Occipital lobe (tissue), 2 donors: ENCODE measurements around the gene DAO. TPM values are rescaled to one million over a fixed set of nuclear protein-coding genes. Genes with fewer than 3 reads are reported as not detected.
"Not testable (repeated sequence)": the region's sequence is repeated elsewhere in the genome, so short reads cannot be mapped to it uniquely, and the experiment has no call there.

Experiments used
- DNase-seq: peaks from one replicate; lab custom pipeline; 2025; lab: John Stamatoyannopoulos, UW
- total RNA-seq: library from RNA; depleted of rRNA; stranded (reverse); fragments of >200 nt; gene quantifications from one replicate; pipeline ENCODE4 v1.2.3, GENCODE V29; 2014

DAO gene
- total RNA-seq, 1 donor from 2014 or later: not detected

- DNase-seq: no peak
Observed at GRCh38 chr12:108849660-108850059, 30.2 kb upstream of the DAO start.

DNA sequence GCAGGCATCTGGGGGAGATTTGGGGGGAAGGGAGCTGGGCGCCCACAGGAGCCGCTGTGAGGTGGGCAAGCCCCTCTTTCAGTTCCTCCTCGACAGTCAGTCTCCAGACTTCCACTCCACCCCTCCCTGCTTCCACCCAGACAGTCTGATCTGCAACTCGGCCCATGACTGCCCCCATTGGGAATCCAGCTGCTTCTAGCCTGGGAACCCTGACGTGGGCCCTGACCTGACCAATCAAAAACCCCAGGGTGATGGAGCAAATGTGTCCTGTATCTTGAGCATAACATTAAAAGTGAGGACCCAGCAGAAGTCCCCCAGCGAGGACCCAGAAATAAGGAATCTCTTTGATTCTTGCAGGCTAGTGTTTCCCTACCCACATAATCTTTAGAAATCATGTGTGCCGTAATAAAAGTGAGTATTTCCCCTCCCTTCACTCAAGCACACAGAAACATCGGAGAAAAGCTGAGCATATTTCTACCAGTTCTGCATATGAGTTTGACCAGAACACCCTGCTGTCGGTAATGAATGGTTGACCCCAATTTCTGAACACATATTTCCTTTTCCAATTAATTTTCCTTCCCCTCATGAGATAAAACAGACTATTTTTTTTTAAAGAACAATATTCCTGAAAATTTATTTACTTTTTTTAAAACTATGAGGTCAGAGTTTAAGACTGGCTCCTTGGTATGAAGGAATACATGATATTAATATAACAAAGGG lies 28.9 kb upstream of the DAO start:
- DNase-seq: no peak

GRCh38 chr12:108852674-108853309 lies 27.1 kb upstream of the DAO start:
- no peak for DNase-seq

- no peak for DNase-seq
Observed at GRCh38 chr12:108853426-108853825, 26.5 kb upstream of the DAO start.

GRCh38 chr12:108853981-108854446 lies 25.9 kb upstream of the DAO start:
- DNase-seq: no peak

GRCh38 chr12:108854451-108855283 lies 25.2 kb upstream of the DAO start:
- DNase-seq: no peak

DNA sequence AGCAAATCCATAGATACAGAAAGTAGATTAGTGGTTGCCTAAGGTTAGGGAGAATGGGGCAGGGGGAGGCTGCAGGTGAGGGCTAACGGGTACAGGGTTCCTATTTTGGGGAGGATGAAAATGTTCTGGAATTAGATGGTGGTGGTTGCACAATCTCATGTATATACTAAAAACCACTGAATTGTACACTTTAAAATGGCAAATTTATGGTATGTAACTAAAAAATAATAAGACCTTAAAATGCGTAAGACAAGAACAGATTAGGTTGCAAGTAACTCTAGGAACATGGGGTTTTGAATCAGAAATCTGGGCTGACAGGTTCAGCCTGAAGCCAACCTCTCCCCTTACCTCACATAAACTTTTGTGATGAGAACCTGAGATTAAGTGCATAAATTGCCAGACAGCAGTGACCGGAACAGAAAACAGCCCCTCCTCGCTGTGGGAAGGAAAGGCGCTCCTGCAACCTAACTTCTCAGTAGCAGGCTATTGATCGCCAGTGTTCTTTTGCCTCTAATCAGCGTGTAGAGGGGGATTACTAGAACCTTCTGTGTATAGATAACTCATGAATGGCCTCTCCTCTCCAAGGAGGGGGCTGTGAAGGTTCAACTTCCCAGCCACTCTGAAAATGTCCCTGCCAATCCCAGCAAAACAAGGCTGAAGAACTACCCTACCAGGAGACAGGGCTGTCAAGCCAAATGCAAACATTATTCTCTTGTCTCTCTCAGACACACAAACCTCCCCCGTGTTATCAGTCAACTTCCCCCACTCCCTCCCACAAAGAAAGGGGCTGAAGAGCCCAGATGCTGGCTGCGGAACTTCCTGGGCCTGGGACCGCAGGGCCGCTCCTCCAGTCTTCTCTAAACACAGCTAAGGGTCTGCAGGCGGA lies 24.4 kb upstream of the DAO start:
- DNase-seq: no peak

DNA sequence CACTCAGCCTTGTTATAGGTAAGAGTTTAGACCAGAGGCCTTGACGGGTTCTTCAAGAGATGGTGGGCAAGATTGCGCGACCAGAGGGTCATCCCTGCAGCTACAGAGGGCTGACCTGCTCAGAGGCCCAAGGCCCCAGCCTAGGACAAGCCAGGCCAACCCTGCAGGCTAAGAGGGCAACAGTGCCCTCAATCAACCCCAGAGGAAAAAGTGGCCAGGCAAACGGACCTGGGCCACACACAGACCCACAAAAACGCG lies 23.8 kb upstream of the DAO start:
- DNase-seq: no peak

DNA sequence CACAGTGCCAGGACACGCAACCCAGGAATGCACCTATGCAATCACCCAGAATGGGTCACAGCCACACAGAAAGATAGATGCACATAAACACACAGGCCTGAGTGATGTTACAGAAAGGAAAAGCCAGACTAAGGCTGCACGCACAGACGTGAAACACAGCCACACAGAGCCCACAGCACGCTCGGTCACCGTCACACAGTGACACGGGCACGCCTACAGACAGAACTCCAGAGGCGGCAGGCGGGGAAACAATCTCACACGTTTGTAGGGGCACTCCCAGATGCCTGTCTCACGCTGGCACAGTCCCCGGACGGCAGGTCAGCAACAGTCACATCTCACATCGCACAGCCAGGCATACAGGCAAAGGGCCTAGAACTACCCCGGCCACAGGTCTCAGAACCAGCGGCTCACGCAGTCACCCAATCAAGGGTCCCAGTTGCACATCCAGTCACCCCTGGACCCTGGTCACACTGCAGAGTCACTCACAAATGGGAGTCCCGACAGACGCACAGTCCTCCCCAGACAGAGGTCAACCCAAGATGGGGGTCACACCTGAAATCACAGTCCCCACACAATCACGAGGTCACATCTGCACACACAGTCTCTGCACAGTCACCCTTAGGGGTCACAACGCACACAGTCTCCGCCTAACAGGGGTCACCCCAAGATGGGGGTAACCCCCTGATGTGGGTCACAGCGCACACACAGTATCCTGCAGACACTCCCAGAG lies 23.3 kb upstream of the DAO start:
- peak; percentile 41 for DNase-seq

DNA sequence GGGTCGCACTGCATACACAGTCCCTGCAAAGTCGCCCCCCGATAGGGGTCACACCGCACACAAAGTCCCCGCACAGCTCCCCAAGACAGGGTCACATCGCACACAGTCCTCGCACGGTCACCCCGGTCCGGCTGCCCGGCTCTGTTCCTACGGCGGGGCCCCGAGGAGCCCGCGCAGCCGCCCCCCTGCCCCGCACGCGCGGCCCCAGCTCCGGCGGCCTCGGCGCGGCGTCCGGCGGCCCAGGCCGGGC lies 22.8 kb upstream of the DAO start:
- no peak for DNase-seq

DNA sequence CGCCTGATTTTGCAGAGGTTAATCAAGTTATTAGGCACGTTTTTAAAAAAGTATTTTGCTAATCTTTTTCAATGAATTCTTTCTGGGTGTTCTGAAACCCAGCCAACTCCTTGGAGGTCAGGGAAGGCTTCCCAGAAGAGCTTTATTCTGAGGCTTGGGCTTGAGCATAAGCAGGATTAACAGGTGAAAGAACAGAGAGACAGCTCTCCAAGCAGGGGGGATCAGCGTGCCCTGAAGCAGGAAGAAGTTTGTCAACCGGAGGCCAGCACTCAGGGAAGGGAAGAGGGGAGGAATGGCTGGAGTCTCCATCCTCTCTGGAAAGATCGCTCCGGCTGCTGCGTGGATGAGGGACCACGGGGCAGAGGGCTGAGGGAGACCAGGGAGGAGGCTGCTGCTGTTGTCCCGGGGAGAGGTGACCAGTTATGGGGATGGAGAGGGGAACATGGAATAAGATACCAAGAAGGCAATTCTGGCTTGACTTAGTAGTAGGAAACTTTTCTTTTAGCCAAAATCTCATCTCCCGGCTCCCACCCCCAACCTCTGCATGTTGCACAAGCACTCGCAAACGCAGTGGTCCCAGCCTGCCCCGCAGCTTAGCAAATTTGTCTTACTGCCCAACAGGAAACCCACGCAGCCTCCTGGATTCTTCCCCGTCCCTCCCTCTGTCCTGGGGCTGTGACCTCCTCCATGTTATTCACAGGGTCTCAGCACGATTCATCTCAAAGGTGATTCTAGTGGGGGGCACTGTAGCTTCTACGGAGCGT lies 21.4 kb upstream of the DAO start:
- no peak for DNase-seq

- DNase-seq: not testable (repeated sequence)
Observed at GRCh38 chr12:108859141-108859922, 20.6 kb upstream of the DAO start.

DNA sequence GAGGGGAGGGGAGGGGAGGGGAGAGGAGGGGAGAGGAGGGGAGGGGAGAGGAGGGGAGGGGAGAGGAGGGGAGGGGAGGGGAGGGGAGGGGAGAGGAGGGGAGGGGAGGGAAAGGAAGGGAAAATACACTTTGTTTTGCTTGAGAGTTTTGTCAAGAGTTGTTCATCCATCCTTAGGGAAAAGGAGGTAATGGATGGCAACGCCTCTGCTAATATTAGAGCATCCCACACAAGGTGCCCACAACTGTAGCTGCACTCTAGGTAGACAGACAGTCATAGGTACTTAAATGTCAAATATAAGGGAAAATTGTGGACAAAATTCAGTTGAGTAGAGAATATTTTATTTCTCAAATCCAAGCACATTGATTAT lies 20.0 kb upstream of the DAO start:
- no peak for DNase-seq

- no peak for DNase-seq
Observed at GRCh38 chr12:108860443-108860842, 19.4 kb upstream of the DAO start.

- no peak for DNase-seq
Observed at GRCh38 chr12:108861878-108862587, 17.9 kb upstream of the DAO start.

- DNase-seq: no peak
Observed at GRCh38 chr12:108862588-108862959, 17.3 kb upstream of the DAO start.

- DNase-seq: no peak
Observed at GRCh38 chr12:108865169-108865568, 14.7 kb upstream of the DAO start.

DNA sequence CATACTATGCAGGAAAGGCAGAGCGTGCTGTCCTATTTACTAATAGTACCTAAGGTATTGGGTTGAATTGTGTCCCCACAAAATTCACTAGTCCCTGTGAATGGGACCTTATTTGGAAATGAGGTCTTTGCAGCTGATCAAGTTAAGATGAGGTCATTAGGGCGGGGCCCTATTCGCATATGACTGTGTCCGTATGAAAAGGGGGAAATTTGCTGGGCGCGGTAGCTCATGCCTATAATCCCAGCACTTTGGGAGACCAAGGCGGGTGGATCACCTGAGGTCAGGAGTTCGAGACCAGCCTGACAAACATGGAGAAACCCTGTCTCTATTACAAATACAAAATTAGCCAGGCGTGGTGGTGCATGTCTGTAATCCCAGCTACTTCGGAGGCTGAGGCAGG lies 13.8 kb upstream of the DAO start:
- not testable (repeated sequence) for DNase-seq

- DNase-seq: no peak
Observed at GRCh38 chr12:108868781-108869180, 11.1 kb upstream of the DAO start.
